Measurements from ENCODE around the gene CDC42BPG. TPM values are rescaled to one million over a fixed set of nuclear protein-coding genes. Genes with fewer than 3 reads are reported as not detected.
A peak's percentile ranks its signal among the peaks of the same experiment; 100 is the strongest.

Gene CDC42BPG
- total and polyA plus RNA-seq, 2 of the 8 experiments (the other 6 are each of a cell fraction or from before 2014, with no cell fraction given), result 3.7 to 10.6 TPM

GRCh38 chr11:64878223-64878493 lies 33.7 kb upstream of the CDC42BPG start (continued):
- no peak for TF ChIP-seq ATF2 (IDR thresholded peaks at IDR 0.05; ENCODE audit: low read length)
- TF ChIP-seq RAD21 (IDR thresholded peaks at IDR 0.05 in 1 of 2, conservative IDR thresholded peaks at IDR 0.05 in 1 of 2; ENCODE audit: low read depth in 2 of 2, low read length in 2 of 2), result 0 out of 4 replicates have a peak, but pooled peaks of 1 of the 2 experiments have one; percentile 0
- TF ChIP-seq RBBP5 (IDR thresholded peaks at IDR 0.05; ENCODE audit: borderline replicate concordance, low read depth, low read length), result 0 out of 2 replicates have a peak, but pooled peaks have one; percentile 17
- no peak for TF ChIP-seq GTF2F1 (IDR thresholded peaks at IDR 0.05; ENCODE audit: borderline replicate concordance, low read depth, low read length)
- 0 out of 2 replicates have a peak, but pooled peaks have one; percentile 9 for TF ChIP-seq E2F6 (IDR thresholded peaks at IDR 0.05)
- no peak for TF ChIP-seq BRCA1 (IDR thresholded peaks at IDR 0.05; ENCODE audit: low read depth, low read length)
- no peak for TF ChIP-seq SP2 (IDR thresholded peaks at IDR 0.05; ENCODE audit: low read length)
- no peak for TF ChIP-seq NRF1 (IDR thresholded peaks at IDR 0.05; ENCODE audit: low read depth, low read length)
- TF ChIP-seq CBX8 (IDR thresholded peaks at IDR 0.05; ENCODE audit: borderline replicate concordance, low read depth, low read length), result no peak
- no peak for TF ChIP-seq TAF7 (optimal IDR thresholded peaks at IDR 0.05; ENCODE audit: borderline replicate concordance, low read depth, low read length)
- TF ChIP-seq BCL11A (IDR thresholded peaks at IDR 0.05; ENCODE audit: low read depth in 2 of 2, low read length in 2 of 2), result no peak
- TF ChIP-seq FOSL1 (IDR thresholded peaks at IDR 0.05; ENCODE audit: insufficient read depth, low read depth, low read length), result no peak
- TF ChIP-seq SP1 (IDR thresholded peaks at IDR 0.05; ENCODE audit: low read depth, low read length), result no peak
- peak; percentile 59 for TF ChIP-seq ASH2L (IDR thresholded peaks at IDR 0.05; ENCODE audit: low read length)
- TF ChIP-seq SIN3A (conservative IDR thresholded peaks at IDR 0.05 in 1 of 2, IDR thresholded peaks at IDR 0.05 in 1 of 2; ENCODE audit: low read depth in 1 of 2, low read length in 2 of 2), result peak in 1 of 2 experiments; percentile 33; a peak in 1 of 4 replicates
